H9 (cell line): Measurements from ENCODE around the gene FANCC. TPM values are rescaled to one million over a fixed set of nuclear protein-coding genes. Genes with fewer than 3 reads are reported as not detected.
A peak's percentile ranks its signal among the peaks of the same experiment; 100 is the strongest.

Experiments
- DNase-seq: peaks from one replicate; pipeline ENCODE4 v3.0.0-alpha.2; 2017
- H2AFZ ChIP-seq: one replicate; pipeline ENCODE4 v1.6.1; 2013; ENCODE audit warnings: mild to moderate bottlenecking, low read length, control low read depth, moderate library complexity
- H2AK5ac ChIP-seq: 2 replicates; pipeline ENCODE4 v1.6.1; 2013; ENCODE audit warnings: low read length, control low read depth, mixed read lengths; ENCODE audit not compliant: insufficient read length
- H2BK120ac ChIP-seq: one replicate; pipeline ENCODE4 v1.6.1; 2013; ENCODE audit warnings: low read depth, mild to moderate bottlenecking, low read length, control low read depth, inconsistent platforms; ENCODE audit not compliant: poor library complexity, severe bottlenecking
- H2BK12ac ChIP-seq: 2 replicates; pipeline ENCODE4 v1.6.1; 2013; ENCODE audit warnings: low read length, control low read depth, mixed read lengths, low read depth; ENCODE audit not compliant: insufficient read length
- H2BK15ac ChIP-seq: 2 replicates; pipeline ENCODE4 v1.6.1; 2013; ENCODE audit warnings: low read depth, low read length, control low read depth
- H2BK20ac ChIP-seq: one replicate; pipeline ENCODE4 v1.6.1; 2013; ENCODE audit warnings: low read depth, mild to moderate bottlenecking, low read length, control low read depth, inconsistent platforms; ENCODE audit not compliant: poor library complexity, severe bottlenecking
- H2BK5ac ChIP-seq: 2 replicates; pipeline ENCODE4 v1.6.1; 2013; ENCODE audit warnings: low read length, control low read depth, mixed read lengths; ENCODE audit not compliant: insufficient read length
- H3K14ac ChIP-seq: 2 replicates; pipeline ENCODE4 v1.6.1; 2013; ENCODE audit warnings: low read length, control low read depth; ENCODE audit not compliant: insufficient read depth
- H3K18ac ChIP-seq: 2 replicates; pipeline ENCODE4 v1.6.1; 2013; ENCODE audit warnings: low read depth, mild to moderate bottlenecking, mixed read lengths, low read length, control low read depth; ENCODE audit not compliant: insufficient read length
- H3K23ac ChIP-seq: 2 replicates; pipeline ENCODE4 v1.6.1; 2013; ENCODE audit warnings: low read length, control low read depth, mixed read lengths, low read depth; ENCODE audit not compliant: insufficient read length
- H3K23me2 ChIP-seq: 2 replicates; pipeline ENCODE4 v1.6.1; 2013; ENCODE audit warnings: low read depth, mild to moderate bottlenecking, mixed read lengths, low read length, control low read depth; ENCODE audit not compliant: insufficient read length, poor library complexity, severe bottlenecking
- H3K27ac ChIP-seq: 2 replicates; pipeline ENCODE4 v1.5.1; 2013; ENCODE audit warnings: low read length, control low read depth, mixed read lengths, low read depth; ENCODE audit not compliant: insufficient read length
- H3K27me3 ChIP-seq: 2 replicates; pipeline ENCODE4 v1.6.1; 2013; ENCODE audit warnings: low read length, control low read depth, inconsistent platforms; ENCODE audit not compliant: insufficient read depth
- H3K4ac ChIP-seq: 2 replicates; pipeline ENCODE4 v1.6.1; 2013; ENCODE audit warnings: low read depth, mild to moderate bottlenecking, control low read depth, inconsistent platforms, low read length, moderate library complexity
- H3K4me1 ChIP-seq: 2 replicates; pipeline ENCODE4 v1.6.1; 2013; ENCODE audit warnings: low read length, control low read depth, inconsistent platforms; ENCODE audit not compliant: insufficient read depth
- H3K4me2 ChIP-seq: 2 replicates; pipeline ENCODE4 v1.6.1; 2013; ENCODE audit warnings: low read length, control low read depth, mixed read lengths; ENCODE audit not compliant: insufficient read length, insufficient read depth
- H3K56ac ChIP-seq: 2 replicates; pipeline ENCODE4 v1.6.1; 2013; ENCODE audit warnings: low read depth, mild to moderate bottlenecking, mixed read lengths, low read length, control low read depth; ENCODE audit not compliant: insufficient read length
- H3K79me1 ChIP-seq: 2 replicates; pipeline ENCODE4 v1.6.1; 2013; ENCODE audit warnings: low read depth, mild to moderate bottlenecking, moderate library complexity, low read length, control low read depth, inconsistent platforms; ENCODE audit not compliant: insufficient read depth, poor library complexity, severe bottlenecking
- H3K79me2 ChIP-seq: 2 replicates; pipeline ENCODE4 v1.6.1; 2013; ENCODE audit warnings: low read length, control low read depth, inconsistent platforms; ENCODE audit not compliant: insufficient read depth
- H3K9ac ChIP-seq: 2 replicates; pipeline ENCODE4 v1.6.1; 2013; ENCODE audit warnings: low read length, control low read depth, mixed read lengths; ENCODE audit not compliant: insufficient read length; ENCODE audit errors: extremely low read depth
- H3K9me3 ChIP-seq: one replicate; pipeline ENCODE4 v1.6.1; 2013; ENCODE audit warnings: low read depth, low read length, inconsistent platforms; ENCODE audit not compliant: control insufficient read depth
- H3T11ph ChIP-seq: one replicate; pipeline ENCODE4 v1.6.1; 2013; ENCODE audit warnings: mild to moderate bottlenecking, low read length, control low read depth, inconsistent platforms
- H4K20me1 ChIP-seq: one replicate; pipeline ENCODE4 v1.6.1; 2013; ENCODE audit not compliant: control insufficient read depth, insufficient read length, insufficient read depth
- H4K5ac ChIP-seq: 2 replicates; pipeline ENCODE4 v1.6.1; 2013; ENCODE audit warnings: low read depth, mild to moderate bottlenecking, mixed read lengths, low read length, control low read depth; ENCODE audit not compliant: insufficient read length
- H4K8ac ChIP-seq: replicated peaks from 2 replicates; pipeline ENCODE4 v1.6.1; 2013; ENCODE audit warnings: low read length, control low read depth, mixed read lengths, low read depth; ENCODE audit not compliant: insufficient read length
- H4K91ac ChIP-seq: 2 replicates; pipeline ENCODE4 v1.6.1; 2013; ENCODE audit warnings: low read depth, mild to moderate bottlenecking, moderate library complexity, mixed read lengths, low read length, control low read depth; ENCODE audit not compliant: insufficient read length
- H3K27ac Mint-ChIP-seq, 3 experiments: 2 replicates in 2 of 3; 3 replicates in 1 of 3; pipeline ENCODE4 v1.8.0; 2020 to 2021; ENCODE audit warnings: mixed read lengths in 3 of 3, mild to moderate bottlenecking in 1 of 3, moderate library complexity in 1 of 3
- H3K27me3 Mint-ChIP-seq: 2 replicates; pipeline ENCODE4 v1.8.0; 2021; ENCODE audit warnings: low read depth, mild to moderate bottlenecking, moderate library complexity, mixed read lengths
- H3K36me3 Mint-ChIP-seq, 3 experiments: 2 replicates in 2 of 3; 3 replicates in 1 of 3; pipeline ENCODE4 v1.8.0; 2020 to 2021; ENCODE audit warnings: low read depth in 3 of 3, mixed read lengths in 3 of 3; ENCODE audit not compliant: insufficient read depth in 1 of 3
- H3K4me1 Mint-ChIP-seq, 2 experiments: 2 replicates each; pipeline ENCODE4 v1.8.0; 2020; ENCODE audit warnings: mixed read lengths in 2 of 2
- H3K4me3 Mint-ChIP-seq, 2 experiments: 2 replicates in 1 of 2; 3 replicates in 1 of 2; pipeline ENCODE4 v1.8.0; 2020 to 2021; ENCODE audit warnings: mild to moderate bottlenecking in 2 of 2, mixed read lengths in 2 of 2, moderate library complexity in 1 of 2
- H3K9me3 Mint-ChIP-seq, 2 experiments: 2 replicates in 1 of 2; 3 replicates in 1 of 2; pipeline ENCODE4 v1.8.0; 2020; ENCODE audit warnings: mild to moderate bottlenecking in 2 of 2, mixed read lengths in 2 of 2, moderate library complexity in 1 of 2
- CTCF ChIP-seq: fragments of 200-600 bp; sonication (generic); conservative IDR thresholded peaks from 3 replicates; pipeline ENCODE4 v1.8.0; 2021; ENCODE audit warnings: antibody characterized with exemption, mild to moderate bottlenecking
- WGBS: extraction: QIAGEN DNeasy Blood & Tissue Kit; methylation state at CpG from one replicate; pipeline ENCODE4 v1.1.7; 2013; ENCODE audit warnings: missing lambda C conversion rate, low lambda C conversion rate, mixed read lengths; ENCODE audit not compliant: insufficient read length; ENCODE audit errors: extremely low coverage; 5-methylcytosine and 5-hydroxymethylcytosine counted together
- total RNA-seq: library from RNA; stranded (reverse); gene quantifications from 2 replicates; pipeline ENCODE4 v1.2.1, GENCODE V29; 2021

Gene FANCC
- total RNA-seq, 1 experiment from 2014 or later: 14.6 TPM

GRCh38 chr9:95088421-95089161, 228.9 kb downstream of the FANCC start:
- H3T11ph ChIP-seq: no peak overlapping the region
- no peak for DNase-seq
- no peak overlapping the region for H2BK20ac ChIP-seq
- no peak overlapping the region for H3K56ac ChIP-seq
- H3K36me3 Mint-ChIP-seq: peaks cover 0 to 4% (median 4%) of the 10 kb centered on the region in 3 experiments; a peak in 1 of 7 replicates
- H2AFZ ChIP-seq: no peak overlapping the region
- H4K5ac ChIP-seq: no peak overlapping the region
- no peaks in the 10 kb centered on the region for H3K27me3 ChIP-seq
- H4K91ac ChIP-seq: no peak overlapping the region
- no peak overlapping the region for H2BK5ac ChIP-seq
- H3K4me1 ChIP-seq: no peaks in the 10 kb centered on the region; the same call in 1 of the 2 replicates
- no CpG with 5 or more reads among the region's 26 CpGs for WGBS
- H2BK15ac ChIP-seq: no peak overlapping the region
- no peak overlapping the region for H3K27ac ChIP-seq
- peak overlapping the region in 1 of 3 experiments; percentile 37; a peak in 2 of 7 replicates for H3K27ac Mint-ChIP-seq
- no peaks in the 10 kb centered on the region for H3K23me2 ChIP-seq
- no peak overlapping the region for H3K14ac ChIP-seq
- no peaks in the 10 kb centered on the region for H3K9me3 Mint-ChIP-seq
- H3K23ac ChIP-seq: no peak overlapping the region
- H3K9me3 ChIP-seq: no peaks in the 10 kb centered on the region
- H3K4ac ChIP-seq: no peak overlapping the region
- no peak overlapping the region for H3K4me3 Mint-ChIP-seq
- H3K18ac ChIP-seq: no peak overlapping the region
- H3K9ac ChIP-seq: no peak overlapping the region
- H2BK12ac ChIP-seq: no peak overlapping the region
- no peak overlapping the region for H2BK120ac ChIP-seq
- H3K79me1 ChIP-seq: no peaks in the 10 kb centered on the region
- no peaks in the 10 kb centered on the region; the same call in 1 of the 2 replicates for H3K27me3 Mint-ChIP-seq
- H3K79me2 ChIP-seq: no peaks in the 10 kb centered on the region
- peaks cover 24 to 39% of the 10 kb centered on the region in 2 experiments for H3K4me1 Mint-ChIP-seq
- H3K4me2 ChIP-seq: no peak overlapping the region
- H2AK5ac ChIP-seq: no peak overlapping the region
- TF ChIP-seq CTCF: no peak
- no peaks in the 10 kb centered on the region for H4K20me1 ChIP-seq
- H4K8ac ChIP-seq: no peak overlapping the region
